Fibroblast of the conjunctiva (primary cell): ENCODE measurements around the gene CLPTM1L.

Source experiments
- DNase-seq: peaks from one replicate; pipeline ENCODE4 v3.0.0-alpha.2; 2010; ENCODE audit warnings: low read depth

CLPTM1L gene

DNA sequence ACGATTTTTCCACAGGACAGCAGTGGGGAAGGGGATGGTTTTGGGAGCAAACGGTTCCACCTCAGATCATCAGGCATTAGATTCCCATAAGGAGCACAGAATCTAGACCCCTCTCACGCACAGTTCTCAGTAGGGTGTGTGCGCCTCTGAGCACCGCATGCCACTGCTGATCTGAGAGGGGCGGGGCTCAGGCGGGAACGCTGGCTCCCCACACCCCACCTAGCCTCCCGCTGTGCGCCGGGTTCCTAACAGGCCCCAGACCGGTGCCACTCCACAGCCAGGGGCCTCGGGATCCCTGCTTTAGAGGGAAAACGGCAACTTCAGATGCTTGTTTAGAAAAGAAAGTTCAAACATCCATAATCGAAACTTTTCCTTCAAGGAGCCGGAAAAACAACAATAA, 70.4 kb downstream of the CLPTM1L start:
- no peak for DNase-seq

DNA sequence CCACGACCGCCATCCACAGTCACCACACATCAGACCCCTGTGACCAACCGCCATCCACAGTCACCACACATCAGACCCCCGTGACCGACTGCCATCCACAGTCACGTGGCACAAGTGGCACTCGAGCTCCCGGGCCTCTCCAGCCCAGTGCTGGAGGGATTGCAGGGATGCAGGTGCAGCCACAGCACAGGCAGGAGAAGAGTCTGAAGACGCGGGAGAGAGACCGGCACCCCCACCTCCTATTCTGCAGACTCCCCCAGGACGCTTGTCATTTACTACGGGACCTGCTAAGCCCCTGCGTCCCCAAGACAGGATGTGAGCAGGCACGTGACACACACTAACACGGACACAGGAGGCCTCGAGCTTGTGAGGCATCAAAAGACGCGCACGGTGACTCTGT, 71.2 kb downstream of the CLPTM1L start:
- no peak for DNase-seq

DNA sequence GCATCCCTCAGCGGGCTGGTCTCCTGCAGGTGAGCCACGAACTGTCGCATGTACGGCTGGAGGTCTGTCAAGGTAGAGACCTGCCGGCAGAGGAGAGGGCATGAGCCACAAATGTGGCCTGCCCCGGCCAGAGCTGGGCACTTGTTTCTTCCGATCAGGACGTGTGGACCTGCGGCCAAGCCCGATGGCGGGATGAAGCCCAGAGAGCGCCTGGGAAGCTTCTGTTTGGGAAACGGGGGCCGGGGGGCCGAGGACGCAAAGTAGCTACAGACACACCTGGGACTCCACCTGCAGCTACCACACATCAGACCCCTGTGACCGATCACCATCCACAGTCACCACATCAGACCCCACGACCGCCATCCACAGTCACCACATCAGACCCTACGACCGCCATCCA, 72.7 kb downstream of the CLPTM1L start:
- DNase-seq: no peak

DNA sequence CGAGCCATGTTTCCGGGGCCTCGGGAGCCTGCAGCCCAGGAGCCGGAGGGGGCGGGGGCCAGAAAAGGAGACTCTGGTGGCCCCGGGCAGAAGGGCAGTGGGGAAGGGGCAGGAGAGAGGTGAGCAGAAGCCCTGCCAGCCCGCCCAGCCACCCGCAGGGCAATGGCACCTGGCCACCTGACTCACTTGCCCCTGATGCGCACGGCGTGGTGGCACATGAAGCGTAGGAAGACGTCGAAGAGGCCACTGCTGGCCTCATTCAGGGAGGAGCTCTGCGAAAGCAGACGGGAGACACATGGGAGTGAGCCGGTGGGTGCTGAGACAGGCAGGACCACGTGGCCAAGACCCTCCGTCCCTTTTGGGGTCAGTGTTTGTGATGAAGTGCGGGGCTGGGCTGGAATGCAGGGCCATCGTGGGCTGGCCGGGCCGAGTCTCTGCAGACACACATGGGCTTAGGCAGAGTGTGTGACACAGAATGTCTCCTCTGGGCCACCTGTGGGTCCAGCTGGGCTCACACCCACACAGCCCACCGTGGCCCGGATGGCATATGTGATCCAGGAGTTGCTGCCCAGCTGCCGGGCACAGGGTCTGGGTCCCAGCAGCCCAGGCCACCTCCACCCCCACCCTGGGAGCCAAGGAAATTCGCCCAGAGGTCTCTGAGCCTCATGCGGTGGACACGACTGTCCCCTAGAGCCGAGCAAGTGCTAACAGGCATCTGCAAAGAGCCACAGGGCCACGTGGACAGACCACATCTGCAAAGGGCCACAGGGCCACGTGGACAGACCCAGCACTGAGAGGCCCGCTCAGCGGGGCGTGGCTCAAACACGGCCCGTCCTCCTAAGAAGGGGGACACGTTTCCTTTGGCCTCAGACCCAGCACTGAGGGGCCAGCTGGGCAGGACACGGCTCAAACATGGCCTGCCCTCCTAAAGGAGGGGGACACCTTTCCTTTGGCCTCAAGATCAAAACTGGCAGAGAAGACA, 73.7 kb downstream of the CLPTM1L start:
- DNase-seq: no peak

DNA sequence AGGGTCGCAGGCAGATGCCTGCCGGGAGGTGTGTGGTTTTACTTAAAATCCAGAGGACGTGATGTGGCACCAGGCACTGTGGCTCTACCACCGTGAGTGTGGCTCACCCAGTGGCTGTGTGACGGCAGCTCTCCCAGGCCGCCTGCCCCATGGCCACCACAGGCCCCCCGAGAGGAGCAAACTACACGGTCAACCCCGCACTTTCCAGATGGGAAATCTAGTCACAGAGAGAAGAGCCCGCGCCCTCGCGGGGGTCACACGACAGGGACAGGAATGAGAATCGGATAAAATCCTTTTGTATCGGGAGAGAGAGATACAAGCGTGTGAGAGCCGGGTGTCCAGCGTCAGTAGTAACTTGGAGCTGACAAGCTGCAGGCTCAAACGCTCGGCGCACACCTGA, 74.5 kb downstream of the CLPTM1L start:
- no peak for DNase-seq

DNA sequence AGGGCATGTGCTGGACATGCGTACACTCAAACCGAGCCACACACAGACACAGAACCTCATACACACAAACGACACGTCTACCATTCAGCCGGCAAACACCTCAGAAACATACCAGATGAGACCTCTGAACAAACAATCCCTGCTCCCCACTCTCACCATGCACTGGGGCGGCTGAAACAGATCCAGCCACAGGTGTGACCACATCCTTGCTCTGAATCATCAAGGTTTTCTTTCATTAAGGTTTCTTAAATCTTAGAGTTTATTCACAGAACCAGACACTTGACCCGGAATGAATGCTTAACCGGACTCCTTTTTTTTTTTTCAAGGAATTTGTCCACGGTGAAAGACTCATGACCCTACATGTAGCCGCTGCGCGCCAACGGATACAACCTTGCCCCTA, 76.2 kb downstream of the CLPTM1L start:
- no peak for DNase-seq

DNA sequence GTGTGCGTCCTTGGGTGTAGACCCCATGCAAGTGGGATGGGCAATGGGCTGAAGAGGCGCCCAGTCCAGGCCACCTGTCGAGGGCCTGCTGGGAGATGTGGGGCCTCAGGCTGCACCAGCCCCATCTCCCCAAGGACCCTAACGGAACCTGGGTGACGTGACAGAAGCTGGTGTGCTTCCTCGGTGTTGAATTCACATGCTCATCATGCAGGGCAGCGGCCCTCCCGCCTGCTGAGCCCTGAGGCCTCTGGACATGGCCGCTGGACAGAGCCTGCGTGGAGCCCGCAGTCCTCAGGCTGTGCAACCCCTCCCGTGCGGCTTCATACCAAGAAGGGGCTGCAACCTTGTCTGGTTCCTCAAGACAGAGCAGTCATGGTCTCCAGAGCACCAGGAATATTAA, 76.8 kb downstream of the CLPTM1L start:
- no peak for DNase-seq
